ENCODE measurements around the gene GAREM1. TPM values are rescaled to one million over a fixed set of nuclear protein-coding genes. Genes with fewer than 3 reads are reported as not detected.

GAREM1 gene
- polyA plus RNA-seq, 1 of the 3 experiments (the other 2 are of a cell fraction) = 2.8 TPM

DNA sequence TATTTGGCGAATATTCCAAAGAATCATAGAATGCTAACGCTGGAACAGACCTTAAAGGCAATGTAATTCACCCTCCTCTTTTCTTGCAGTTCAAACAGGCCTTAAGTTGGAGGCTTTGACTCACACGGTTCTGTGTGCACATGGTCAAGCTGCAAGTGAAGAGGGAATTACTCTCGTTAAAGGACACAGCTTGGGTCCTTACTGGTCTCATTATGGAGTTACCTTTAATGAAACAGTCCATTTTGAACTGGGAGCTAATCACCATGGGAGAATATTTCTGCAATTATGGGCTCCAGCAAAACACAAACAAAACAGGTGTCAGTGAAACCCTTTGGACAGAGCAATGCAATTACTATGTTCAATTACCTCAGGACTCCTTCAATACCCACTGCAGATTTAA is 135.5 kb downstream of the GAREM1 start:
- Histone ChIP-seq H2AFZ (ENCODE audit: low read depth) (no peak overlapping the region), H3K36me3 (replicated peaks in 1 of 2; ENCODE audit: control insufficient read depth in 1 of 2, insufficient read depth in 2 of 2, low read length in 1 of 2) (no peaks in the 10 kb centered on the region), H3F3A (replicated peaks; ENCODE audit: insufficient read depth) (no peaks in the 10 kb centered on the region), H3K4me2 (no peak overlapping the region), H3K4me1 (ENCODE audit: control insufficient read depth in 1 of 2, insufficient read depth in 2 of 2, low read depth in 1 of 2, low read length in 1 of 2) (no peaks in the 10 kb centered on the region; a peak in 1 of 4 replicates), H3K27me3 (ENCODE audit: insufficient read depth) (no peaks in the 10 kb centered on the region), H3K27ac (ENCODE audit: low read depth in 2 of 2, low read length in 1 of 2) (no peak overlapping the region), H4K20me1 (ENCODE audit: insufficient read depth) (no peaks in the 10 kb centered on the region), H3K9ac (no peak overlapping the region), H3K4me3 (ENCODE audit: low read depth in 2 of 2, low read length in 1 of 2) (no peak overlapping the region), H3K79me2 (ENCODE audit: insufficient read depth) (no peaks in the 10 kb centered on the region), H3K9me2 (no peaks in the 10 kb centered on the region), H3K9me3 (no peaks in the 10 kb centered on the region)
- ChIA-PET CTCF (interaction anchor here (1.1 kb wide), 1 partner anchor 9 kb away, joined by 4 read pairs; no protein-coding TSS in a partner anchor), POLR2A (no interaction called here)
- no peak for TF ChIP-seq FOXM1 (IDR thresholded peaks at IDR 0.05; ENCODE audit: low read depth)
- no peak for TF ChIP-seq FOXJ3 (CRISPR knock-in tag; IDR thresholded peaks at IDR 0.05)
- no peak for TF ChIP-seq EZH2phosphoT487 (IDR thresholded peaks at IDR 0.05; ENCODE audit: borderline replicate concordance, low read depth)
- TF ChIP-seq SMC3 (IDR thresholded peaks at IDR 0.05; ENCODE audit: low read depth, low read length) = no peak
- TF ChIP-seq, protein P1, sequence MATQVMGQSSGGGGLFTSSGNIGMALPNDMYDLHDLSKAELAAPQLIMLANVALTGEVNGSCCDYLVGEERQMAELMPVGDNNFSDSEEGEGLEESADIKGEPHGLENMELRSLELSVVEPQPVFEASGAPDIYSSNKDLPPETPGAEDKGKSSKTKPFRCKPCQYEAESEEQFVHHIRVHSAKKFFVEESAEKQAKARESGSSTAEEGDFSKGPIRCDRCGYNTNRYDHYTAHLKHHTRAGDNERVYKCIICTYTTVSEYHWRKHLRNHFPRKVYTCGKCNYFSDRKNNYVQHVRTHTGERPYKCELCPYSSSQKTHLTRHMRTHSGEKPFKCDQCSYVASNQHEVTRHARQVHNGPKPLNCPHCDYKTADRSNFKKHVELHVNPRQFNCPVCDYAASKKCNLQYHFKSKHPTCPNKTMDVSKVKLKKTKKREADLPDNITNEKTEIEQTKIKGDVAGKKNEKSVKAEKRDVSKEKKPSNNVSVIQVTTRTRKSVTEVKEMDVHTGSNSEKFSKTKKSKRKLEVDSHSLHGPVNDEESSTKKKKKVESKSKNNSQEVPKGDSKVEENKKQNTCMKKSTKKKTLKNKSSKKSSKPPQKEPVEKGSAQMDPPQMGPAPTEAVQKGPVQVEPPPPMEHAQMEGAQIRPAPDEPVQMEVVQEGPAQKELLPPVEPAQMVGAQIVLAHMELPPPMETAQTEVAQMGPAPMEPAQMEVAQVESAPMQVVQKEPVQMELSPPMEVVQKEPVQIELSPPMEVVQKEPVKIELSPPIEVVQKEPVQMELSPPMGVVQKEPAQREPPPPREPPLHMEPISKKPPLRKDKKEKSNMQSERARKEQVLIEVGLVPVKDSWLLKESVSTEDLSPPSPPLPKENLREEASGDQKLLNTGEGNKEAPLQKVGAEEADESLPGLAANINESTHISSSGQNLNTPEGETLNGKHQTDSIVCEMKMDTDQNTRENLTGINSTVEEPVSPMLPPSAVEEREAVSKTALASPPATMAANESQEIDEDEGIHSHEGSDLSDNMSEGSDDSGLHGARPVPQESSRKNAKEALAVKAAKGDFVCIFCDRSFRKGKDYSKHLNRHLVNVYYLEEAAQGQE (IDR thresholded peaks at IDR 0.05; ENCODE audit: low read depth, low read length) = no peak
- no peak for TF ChIP-seq YY1 (IDR thresholded peaks at IDR 0.05; ENCODE audit: low read depth)
- no peak for TF ChIP-seq ELF1 (IDR thresholded peaks at IDR 0.05)
- no peak for TF ChIP-seq JUND (IDR thresholded peaks at IDR 0.05)
- no peak for TF ChIP-seq RFX5 (IDR thresholded peaks at IDR 0.05; ENCODE audit: low read length)
- TF ChIP-seq MXI1 (IDR thresholded peaks at IDR 0.05; ENCODE audit: low read depth, low read length) = no peak
- TF ChIP-seq, protein P2, sequence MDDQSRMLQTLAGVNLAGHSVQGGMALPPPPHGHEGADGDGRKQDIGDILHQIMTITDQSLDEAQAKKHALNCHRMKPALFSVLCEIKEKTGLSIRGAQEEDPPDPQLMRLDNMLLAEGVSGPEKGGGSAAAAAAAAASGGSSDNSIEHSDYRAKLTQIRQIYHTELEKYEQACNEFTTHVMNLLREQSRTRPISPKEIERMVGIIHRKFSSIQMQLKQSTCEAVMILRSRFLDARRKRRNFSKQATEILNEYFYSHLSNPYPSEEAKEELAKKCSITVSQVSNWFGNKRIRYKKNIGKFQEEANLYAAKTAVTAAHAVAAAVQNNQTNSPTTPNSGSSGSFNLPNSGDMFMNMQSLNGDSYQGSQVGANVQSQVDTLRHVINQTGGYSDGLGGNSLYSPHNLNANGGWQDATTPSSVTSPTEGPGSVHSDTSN (IDR thresholded peaks at IDR 0.05) = no peak
- TF ChIP-seq FOSL2 (IDR thresholded peaks at IDR 0.05; ENCODE audit: borderline replicate concordance, low read depth) = no peak
- TF ChIP-seq, protein P3, sequence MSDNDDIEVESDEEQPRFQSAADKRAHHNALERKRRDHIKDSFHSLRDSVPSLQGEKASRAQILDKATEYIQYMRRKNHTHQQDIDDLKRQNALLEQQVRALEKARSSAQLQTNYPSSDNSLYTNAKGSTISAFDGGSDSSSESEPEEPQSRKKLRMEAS (IDR thresholded peaks at IDR 0.05; ENCODE audit: low read depth) = no peak
- no peak for TF ChIP-seq TAF1 (IDR thresholded peaks at IDR 0.05; ENCODE audit: borderline replicate concordance, low read depth, low read length)
- no peak for TF ChIP-seq MEF2A (IDR thresholded peaks at IDR 0.05; ENCODE audit: borderline replicate concordance, low read depth)
- no peak for DNase-seq
- WGBS (ENCODE audit: low lambda C conversion rate) = 97% methylated on average over 4 of the region's 4 CpGs
